GM19193 (cell line): ENCODE data around the gene BPI.

Source experiments
- POLR2A ChIP-seq: IDR thresholded peaks from 4 replicates; pipeline ENCODE4 v1.6.1; 2011; ENCODE audit not compliant: insufficient read depth, insufficient read length; ENCODE audit errors: extremely low read depth

The BPI gene

DNA sequence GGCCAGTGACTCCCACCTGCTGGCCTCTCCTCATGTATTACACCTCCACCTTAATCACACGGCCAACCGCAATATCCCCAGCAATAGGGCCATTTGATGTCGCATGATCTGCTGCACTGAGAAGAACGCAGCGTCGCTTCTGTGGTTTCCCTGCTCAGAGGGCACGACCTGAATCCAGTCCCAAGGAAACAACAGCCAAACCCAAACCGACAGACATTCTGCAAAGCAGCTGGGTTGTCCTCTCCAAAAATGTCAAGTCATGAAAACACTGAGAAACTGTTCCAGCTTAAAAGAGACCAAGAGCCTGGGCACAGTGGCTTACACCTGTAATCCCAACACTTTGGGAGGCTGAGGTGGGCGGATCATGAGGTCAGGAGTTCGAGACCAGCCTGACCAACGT is 7.5 kb upstream of the BPI start:
- TF ChIP-seq POLR2A = no peak

DNA sequence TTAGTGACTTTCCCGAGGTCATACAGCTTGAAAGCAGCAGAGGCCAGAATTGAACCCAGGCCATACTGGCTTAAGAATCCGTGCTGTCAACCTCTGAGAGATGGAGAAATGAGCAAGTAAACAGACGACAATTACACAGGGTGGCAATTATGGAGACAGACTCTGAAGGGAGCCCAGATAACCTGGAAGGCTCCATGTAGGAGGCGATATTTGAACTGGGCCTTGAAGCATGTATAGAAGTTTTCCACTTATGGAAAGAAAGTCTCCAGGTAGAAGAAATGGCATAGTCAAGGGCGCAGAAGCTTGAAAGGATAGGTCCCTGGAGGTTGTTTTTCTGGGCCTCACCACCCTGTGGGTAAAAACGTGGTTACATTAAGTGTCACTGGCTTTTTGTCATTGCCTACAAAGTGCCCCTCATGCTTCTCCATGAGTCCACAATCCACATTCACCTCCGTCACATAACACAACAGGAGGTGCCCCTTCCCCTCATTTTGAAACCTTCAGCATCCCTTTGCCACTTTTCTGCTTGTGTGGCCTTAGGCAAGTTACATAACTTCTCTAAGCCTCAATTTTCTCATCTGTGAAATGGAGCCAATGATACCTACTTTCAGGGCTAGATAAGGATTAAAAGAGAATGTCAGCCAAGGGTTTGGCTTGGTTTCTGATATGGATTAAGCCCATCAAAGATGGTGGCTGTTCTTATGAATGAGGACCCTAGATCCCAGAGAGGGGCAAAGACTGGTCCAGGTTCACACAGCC is 5.9 kb upstream of the BPI start:
- TF ChIP-seq POLR2A = no peak

DNA sequence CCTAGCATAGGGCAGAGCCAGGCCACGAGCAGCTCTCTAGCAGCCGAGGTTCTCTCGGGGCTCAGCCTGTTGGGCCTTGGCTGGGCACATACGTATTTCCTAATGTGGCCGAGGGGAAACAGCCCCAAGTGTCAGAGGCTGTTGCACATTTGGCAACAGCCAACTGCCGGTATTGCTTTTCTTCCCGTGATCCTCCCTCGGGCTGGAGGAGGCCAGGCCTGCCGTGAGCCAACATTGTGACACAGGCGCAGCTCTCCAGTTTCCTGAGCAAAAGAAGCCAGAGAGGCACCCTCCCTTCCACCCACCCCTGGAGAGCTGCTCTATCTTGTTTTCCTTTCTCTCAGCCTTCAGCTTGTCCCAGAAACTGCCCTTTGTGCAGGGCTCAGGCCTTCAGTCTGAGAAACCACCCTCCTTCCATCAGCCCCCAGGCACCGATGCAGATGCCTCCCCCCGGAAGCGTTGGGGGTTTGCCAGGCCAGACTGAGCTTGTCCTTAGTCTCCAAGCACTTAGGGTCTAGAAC is 5.1 kb upstream of the BPI start:
- TF ChIP-seq POLR2A = no peak

DNA sequence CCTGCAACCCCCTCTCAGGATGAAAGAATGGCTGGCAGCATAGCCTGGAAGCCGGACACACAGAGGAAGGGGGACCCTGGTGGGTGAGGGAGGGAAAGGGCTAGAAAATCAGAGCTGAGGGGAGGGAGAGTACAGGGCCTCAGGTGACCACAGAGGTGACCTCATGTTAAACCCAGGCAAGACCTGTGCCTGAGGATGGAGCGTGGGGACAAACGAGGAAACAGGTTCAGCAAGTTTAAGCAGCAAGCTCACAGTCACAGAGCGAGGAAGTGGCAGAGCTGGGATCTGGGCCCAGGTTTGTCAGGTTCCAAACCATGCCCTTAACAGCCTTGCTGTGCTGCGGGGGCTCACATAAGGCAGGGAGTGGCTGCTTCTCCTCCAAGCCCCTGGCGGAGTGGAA is 4.0 kb upstream of the BPI start:
- no peak for TF ChIP-seq POLR2A

- no peak for TF ChIP-seq POLR2A
Observed at GRCh38 chr20:38300438-38300837, 3.5 kb upstream of the BPI start.

- no peak for TF ChIP-seq POLR2A
Observed at GRCh38 chr20:38301309-38301708, 2.6 kb upstream of the BPI start.

DNA sequence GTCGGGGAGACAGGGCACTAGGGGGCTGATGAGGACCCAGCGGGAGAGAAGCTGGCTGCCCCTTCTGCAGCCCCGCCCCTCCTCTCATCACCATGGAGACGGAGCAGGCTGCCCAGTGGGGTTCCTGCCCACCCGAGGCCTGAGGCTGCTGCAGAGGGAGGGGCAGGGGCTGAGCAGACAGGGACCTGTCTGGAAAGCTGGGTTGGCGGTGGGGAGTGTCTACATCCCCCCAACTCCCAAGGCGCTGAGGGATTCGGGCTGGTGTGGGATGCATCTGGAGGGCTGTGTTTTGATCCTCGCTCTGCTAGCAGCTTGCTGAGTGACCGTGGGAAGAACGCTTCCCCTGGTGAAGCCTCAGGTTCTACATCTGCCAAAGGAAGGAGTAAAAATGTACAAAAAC is 1.2 kb upstream of the BPI start:
- TF ChIP-seq POLR2A = no peak

- TF ChIP-seq POLR2A = no peak
Observed at GRCh38 chr20:38304845-38305447, 990 bp downstream of the BPI start.

DNA sequence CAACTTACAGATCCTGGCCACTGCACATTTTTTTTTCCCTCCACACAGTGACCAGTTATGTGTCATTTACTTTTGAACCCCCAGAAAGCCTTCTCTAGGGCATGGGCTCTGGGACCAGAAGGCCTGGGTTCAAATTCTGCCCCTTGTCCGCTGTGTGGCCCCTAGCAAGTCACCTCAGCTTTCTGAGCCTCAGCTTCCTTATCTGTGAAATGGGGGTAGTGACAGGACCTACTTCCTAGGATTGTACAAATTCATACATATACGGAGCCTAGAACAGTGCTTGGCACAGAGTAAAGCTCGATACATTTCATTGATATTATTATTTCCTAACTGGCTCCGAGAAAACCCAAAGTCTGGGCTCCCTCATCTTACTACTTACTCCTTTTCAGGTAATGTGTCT is 1.6 kb downstream of the BPI start:
- TF ChIP-seq POLR2A = no peak

GRCh38 chr20:38306379-38306778 is 2.4 kb downstream of the BPI start:
- no peak for TF ChIP-seq POLR2A

DNA sequence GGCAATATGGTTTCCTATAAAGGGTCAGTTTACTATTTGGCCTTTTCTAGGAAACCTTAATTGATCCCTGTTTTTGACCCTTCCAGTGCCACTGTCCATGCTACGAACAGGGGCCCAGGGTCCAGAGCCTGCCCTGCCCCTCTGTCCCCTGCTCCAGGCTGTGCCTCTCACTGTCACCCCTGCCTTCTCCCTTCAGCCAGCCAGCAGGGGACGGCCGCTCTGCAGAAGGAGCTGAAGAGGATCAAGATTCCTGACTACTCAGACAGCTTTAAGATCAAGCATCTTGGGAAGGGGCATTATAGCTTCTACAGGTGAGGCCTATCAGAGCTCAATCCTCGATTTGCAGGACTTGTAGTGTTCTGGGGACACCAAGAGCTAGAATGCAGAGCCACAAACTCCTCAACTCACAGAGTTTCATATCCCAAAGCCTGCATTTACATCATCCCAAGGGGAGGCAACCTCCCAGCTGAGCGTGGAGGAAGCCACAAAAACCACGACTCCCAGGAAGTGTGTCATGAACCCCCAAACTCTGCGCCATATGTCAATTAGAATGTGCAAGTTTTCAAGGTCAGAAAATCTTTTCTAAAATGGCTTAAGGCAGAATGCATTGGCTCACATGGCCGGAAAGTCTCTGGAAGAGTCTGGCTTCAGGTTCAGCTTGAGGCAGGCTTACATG is 3.6 kb downstream of the BPI start:
- no peak for TF ChIP-seq POLR2A

- TF ChIP-seq POLR2A = no peak
Observed at GRCh38 chr20:38308047-38308438, 4.1 kb downstream of the BPI start.

DNA sequence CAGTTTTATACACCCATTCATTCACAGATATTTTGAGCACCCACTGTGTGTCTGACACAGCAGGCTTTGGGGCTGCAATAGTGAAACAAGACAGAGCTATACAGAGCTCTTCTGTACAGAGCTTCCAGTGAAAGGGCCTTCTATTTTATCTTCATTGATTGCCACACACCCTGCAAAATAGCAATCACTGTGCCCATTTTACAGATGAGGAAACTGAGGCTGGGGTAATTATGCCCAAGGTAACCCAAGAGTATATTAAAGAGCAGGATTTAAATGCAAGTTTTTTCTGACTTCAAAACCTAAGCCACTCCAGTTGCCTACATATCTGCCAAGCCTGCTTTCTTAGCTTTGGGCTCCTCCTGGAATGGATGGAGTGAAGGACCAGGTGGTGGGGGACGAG is 4.5 kb downstream of the BPI start:
- no peak for TF ChIP-seq POLR2A

GRCh38 chr20:38311091-38311490 is 7.1 kb downstream of the BPI start:
- TF ChIP-seq POLR2A = no peak

DNA sequence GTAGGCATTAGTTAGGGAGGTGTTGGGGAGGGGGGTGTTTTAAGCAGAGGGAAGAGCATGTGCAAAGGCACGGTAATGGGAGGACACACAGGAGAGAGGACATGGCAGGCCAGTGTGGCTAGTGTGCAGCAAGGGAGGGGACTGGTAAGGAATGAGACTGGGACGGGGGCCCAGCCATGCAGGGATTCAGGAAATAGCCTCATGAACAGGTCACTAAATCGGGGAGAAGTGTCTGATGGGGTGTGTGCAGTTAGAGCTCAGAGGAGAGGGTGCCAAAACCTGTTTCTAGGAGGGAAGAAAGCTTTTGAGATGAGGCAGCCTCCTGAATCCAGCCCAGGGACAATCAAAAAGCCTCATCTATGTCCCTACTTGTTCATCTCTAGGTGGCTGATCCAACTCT is 7.5 kb downstream of the BPI start:
- TF ChIP-seq POLR2A = no peak

DNA sequence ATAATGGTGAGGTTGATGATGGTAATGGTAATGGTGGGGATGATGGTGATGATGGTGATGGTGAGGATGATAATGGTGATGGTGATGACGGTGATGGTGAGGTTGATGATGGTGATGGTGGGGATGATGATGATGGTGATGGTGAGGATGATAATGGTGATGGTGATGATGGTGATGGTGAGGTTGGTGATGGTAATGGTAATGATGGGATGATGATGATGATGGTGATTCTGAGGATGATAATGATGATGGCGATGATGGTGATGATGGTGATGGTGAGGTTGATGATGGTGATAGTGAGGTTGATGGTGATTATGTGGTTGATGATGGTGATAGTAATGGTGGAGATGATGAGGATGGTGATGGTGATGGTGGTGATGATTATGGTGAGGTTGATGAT is 9.7 kb downstream of the BPI start:
- TF ChIP-seq POLR2A = no peak

GRCh38 chr20:38315290-38315966 is 11.5 kb downstream of the BPI start:
- TF ChIP-seq POLR2A = no peak
